SIG-M5 (cell line): Measurements from ENCODE around the gene TECR.
"Not testable (repeated sequence)": the region's sequence is repeated elsewhere in the genome, so short reads cannot be mapped to it uniquely, and the experiment has no call there.

Experiments
- DNase-seq: peaks from one replicate; lab custom pipeline; 2025; lab: John Stamatoyannopoulos, UW

TECR gene

GRCh38 chr19:14529254-14530004 is at the start of gene TECR:
Gene TECR, plus strand, starts transcription at chr19:14529594. Its CDS starts 103 bp downstream, at chr19:14529697.
- DNase-seq, result peak; percentile 95

DNA sequence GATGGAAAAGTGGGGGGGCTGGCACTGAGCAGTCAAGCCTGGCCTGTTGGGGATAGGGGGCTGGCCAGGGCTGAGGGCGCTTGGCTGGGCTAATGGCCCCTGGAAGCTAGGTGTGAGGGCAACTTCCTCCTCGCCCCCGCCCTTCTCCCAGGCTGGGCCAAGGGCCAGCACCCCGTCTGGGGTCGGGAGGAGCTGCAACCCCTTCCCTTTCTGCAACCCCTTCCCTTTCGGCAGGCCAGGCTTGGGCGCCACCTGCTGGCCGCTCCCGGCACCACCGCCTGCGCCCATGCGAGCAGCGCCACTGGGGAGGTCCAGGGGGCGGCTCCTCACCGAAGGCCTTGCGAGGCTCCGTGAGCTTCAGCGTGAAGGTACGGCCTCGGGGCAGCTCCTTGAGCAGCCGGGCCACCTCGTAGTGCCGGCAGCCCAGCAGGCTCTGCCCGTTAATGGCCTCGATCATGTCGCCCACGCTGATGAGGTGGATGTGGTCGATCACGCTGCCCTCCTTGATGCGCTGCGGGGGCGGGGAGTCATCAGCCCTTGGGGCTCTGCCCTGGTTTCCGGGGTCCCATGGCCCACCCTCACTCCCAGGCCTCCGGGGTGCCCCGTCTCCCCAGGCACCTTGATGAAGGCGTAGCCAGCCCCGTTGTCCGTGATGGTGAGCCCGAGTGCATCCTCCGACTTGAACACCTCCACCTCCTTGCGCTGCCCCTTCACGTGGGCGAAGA is 49.3 kb upstream of the TECR start:
- DNase-seq, result no peak

DNA sequence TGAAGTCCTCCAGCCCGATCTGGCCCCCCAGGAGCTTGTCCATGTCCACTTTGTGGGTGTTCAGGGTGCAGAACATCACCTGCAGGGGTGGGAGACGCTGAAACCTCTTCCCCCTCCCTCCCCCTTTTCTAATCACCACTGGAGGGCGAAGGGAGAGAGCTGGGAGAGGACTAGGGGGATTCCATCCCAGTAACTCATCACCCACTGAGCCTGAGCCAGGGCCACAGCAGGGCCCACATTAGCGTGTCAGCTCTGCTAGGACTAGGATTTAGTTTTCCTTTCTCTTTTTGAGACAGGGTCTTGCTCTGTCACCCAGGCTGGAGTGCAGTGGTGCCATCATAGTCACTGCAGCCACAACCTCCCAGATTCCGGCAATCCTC is 48.7 kb upstream of the TECR start:
- DNase-seq, result no peak

DNA sequence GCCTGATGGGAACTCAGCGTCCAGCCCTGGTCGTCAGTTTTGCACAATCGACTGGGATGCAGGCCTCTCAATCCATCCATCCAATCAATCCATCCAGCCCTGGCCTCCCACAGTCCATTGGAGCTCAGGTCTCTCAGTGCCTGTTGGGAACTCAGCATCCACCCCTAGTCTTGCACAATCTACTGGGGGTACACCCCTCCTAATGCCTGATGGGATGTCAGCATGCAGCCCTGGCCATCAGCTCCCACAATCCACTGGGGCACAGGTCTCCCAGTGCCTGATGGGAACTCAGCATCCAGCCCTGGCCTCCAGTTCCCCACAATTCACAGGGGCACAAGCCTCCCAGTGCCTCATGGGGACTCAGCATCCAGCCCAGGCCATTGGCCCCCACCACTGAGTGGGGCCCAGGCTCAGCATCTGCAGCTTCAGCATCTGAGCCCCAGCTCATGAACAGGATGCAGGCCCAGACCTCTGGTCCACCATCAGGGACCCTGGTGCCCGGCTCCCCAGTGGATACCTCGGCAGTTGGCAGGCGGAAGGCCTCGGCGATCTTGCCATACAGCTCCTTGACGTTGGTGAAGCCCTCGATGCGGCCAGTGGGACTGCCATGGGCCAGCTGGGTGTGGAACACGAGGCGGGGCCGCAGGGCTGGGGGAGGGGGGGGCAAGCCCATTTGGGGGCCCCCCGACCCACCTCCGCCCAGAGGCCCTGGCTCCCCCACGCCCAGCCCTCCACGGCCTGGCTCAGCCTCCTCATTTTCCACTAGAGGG is 47.0 kb upstream of the TECR start:
- DNase-seq, result no peak

GRCh38 chr19:14487370-14488125 is 41.8 kb upstream of the TECR start:
- DNase-seq, result no peak

DNA sequence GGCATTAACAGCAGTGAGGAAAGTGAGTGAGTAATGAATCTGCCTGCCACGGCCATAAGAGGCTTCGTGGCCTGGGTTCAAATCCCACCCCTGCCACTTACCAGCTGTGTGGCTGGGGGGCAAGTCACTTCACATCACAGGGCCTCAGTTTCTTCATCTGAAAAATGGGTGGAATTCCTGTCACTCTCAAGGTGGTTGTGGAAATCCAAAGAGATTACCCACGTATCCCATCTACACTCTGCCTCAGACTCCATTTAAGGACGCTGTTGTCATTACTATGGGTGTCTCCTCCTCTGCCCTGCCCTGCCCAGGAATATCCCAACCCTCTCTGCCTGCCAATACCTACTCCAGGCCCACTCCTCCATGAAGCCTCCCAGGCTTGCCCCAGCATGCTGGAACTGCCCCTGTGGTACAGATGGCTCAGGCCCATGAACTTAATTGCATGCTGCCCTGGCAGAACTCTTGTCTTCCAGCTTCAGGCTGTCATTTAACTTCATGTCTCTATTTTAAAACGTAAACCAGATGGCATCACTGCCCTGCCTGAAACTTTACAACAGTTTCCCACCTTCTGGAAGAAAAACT is 36.5 kb upstream of the TECR start:
- DNase-seq, result no peak

DNA sequence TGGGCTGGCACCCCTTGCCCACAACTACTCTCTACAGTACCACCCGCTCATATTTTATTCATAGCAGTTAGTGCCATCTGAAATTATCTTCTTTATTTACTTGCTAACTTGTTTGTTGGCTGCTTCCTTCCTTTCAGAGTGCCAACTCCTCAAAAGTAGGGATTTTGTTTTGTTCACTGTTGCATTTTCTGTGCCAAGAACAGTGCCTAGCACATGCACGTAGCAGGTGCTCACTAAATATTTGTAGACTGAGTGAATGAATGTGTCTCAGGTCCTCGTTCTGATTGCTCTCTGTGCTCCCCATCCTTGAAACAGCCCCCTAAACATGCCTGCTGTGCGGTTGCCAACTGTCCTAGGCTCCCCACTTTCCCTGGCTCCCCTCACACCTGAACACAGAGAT is 35.0 kb upstream of the TECR start:
- no peak for DNase-seq

GRCh38 chr19:14494910-14495671 is 34.3 kb upstream of the TECR start:
- no peak for DNase-seq

DNA sequence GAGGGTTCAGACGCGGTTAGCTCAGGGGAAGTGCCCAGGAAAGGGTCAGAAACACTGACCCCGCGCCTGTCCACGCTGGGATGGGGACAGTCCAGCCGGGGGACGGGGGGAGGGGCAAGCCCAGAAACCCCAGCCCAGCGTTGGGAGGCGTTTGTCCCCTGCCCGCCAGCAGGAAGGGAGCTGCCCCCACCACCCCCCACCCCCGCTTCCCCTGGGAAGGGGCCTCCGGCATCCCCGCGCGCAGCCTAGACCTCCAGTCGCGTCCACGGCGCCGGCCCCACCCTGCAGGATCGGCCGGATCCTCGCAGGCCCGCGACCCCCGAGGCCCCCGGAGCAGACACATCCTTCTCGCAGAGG is 33.7 kb upstream of the TECR start:
- DNase-seq, result no peak

- no peak for DNase-seq
Measured at GRCh38 chr19:14496029-14496833, 33.2 kb upstream of the TECR start, which contains the start of gene GIPC1. Gene GIPC1, minus strand, starts transcription at chr19:14496127. Its CDS starts 13,151 bp downstream, at chr19:14482976.

GRCh38 chr19:14496834-14497227 is 32.6 kb upstream of the TECR start:
- DNase-seq, result no peak

DNA sequence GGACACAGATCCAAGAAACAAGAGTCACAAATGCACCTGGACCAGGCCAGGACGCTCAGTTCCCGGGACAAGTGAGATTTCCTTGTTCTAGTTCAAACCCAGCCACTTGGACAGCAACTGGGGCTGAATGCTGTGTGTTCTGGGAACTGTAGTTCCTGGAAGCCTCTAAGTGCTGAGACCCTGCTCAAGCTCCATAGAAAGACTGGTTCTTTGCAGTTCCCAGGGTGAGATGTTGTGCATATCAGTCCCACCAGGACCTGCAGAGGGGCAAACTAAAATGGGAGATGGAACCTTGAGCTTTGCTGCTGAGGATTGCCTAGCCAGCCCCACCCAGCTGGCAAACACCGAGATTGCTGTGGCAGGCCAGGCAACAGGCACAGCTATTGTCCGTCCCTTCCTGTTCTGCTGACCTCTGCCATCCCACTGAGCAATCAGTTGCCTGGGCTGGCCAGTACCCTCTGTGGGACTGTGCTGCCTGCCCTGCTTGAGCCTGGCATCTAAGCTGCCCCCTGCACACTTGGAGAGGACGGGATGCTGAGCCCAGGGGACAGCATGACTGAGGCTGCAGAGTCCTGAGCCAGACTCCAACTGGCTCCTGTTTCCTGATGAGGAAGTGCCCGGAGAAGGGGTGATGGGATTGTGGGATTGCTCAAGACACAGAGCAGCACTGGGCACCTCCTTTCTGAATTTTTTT is 32.0 kb upstream of the TECR start:
- no peak for DNase-seq

GRCh38 chr19:14502334-14503092 is 26.9 kb upstream of the TECR start:
- no peak for DNase-seq

DNA sequence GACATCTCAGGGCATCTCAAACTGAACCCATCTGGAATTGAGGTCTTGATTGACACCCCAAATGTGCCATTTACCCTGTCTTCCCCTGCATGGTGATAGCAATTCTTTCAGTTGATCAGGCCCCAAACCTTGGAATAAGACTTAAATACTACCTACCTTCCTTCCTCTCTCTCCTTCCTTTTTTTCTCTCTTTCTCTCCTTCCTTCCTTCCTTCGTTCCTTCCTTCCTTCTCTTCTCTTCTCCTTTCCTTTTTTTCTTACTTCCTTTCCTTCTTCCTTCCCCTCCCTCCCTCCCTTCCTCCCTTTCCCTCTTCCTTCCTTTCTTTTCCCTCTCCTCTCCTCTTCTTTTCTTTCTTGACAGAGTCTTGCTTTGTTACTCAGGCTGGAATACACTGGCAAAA is 26.1 kb upstream of the TECR start:
- no peak for DNase-seq

DNA sequence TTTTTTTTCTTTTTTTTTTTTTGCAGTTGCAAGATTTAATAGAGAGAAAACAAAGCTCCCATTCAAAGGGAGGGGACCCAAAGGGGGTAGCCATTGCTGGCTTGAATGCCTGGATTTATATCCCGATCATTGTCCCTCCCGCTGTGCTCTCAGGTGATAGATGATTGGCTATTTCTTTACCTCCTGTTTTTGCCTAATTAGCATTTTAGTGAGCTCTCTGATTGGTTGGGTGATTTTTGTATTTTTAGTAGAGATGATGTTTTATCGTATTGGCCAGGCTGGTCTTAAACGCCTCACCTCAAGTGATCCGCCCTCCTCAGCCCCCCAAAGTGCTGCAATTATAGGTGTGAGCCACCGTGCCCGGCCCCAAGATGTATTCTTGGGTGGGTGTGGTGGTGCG is 24.8 kb upstream of the TECR start:
- not testable (repeated sequence) for DNase-seq

DNA sequence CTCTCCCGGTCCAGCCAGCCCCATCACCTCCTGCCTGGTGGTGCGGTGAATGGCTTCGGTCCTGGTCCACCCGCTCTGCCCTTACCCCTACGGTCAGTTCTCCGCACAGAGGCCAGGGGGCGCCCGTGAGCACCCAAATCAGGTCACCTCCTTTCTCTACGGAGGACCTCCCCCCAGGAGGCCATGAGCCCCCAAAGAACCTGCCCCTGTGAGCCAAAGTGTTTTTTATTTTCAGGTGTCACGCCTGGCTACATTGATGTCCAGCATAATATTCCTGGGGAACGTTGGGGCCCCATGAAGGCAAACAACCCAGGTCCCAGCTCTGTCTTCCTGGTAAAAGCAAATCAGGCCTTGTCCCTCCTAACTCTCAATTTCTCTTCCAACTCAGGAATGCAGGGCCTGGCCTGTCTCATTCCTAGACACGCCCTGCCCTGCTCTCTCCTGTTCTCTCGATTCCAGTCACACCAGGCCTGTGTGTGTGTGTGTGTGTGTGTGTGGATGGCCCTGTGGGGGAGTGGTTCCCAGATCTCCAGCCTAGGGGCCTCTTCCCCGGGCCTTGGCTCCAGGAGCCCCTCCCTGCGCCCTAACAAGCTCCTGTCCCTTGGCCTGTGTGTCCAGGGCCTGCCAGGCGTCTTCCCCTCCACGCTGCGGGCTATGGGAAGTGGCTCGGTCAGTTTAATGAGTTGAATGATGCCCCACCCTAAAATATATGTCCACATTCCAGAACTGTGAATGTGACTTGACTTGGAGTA is 23.7 kb upstream of the TECR start:
- DNase-seq, result no peak

DNA sequence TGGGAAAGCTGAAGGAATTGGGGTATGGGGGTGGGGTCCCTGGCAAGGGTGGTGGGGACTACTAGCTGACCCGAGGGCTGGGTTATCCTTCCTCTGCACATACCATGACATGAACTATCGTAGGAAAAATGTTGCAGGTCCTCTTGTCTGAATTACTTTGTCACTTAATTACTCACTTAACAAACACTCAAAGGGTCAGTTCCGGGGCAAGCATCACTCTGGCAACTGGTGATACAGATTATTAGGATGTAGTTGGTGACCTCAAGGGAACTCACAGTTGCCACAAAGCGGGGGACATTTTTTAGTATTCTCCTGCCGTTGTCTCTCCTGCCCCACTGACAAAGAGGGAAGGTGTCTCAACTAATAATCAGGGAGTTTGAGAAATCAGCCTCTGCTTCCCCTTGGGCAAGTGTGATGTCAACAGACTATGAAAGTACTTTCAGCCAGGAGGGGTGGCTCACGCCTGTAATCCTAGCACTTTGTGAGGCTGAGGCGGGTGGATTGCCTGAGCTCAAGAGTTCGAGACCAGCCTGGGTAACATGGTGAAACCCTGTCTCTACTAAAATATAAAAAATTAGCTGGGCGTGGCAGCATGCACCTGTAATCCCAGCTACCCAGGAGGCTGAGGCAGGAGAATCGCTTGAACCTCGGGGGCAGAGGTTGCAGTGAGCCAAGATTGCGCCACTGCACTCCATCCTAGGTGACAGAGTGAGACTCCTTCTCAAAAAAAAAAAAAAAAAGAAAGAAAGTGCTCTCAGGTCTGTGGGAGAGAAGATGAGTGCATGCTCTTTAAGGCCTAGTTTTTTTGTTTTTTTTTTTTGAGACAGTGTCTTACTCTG is 21.5 kb upstream of the TECR start:
- DNase-seq, result no peak
